K562 (cell line): ENCODE data around the gene EMILIN3. TPM values are rescaled to one million over a fixed set of nuclear protein-coding genes. Genes with fewer than 3 reads are reported as not detected.

Experiments used
- ATAC-seq: fragments of 200-7000 bp; cut with Tn5 transposase; 3 replicates; pipeline ENCODE4 v1.9.1; 2020; ENCODE audit warnings: moderate library complexity
- BruUV-seq: library from RNA; stranded (reverse); fragments of 400-500 nt; replicated peaks from 2 replicates; lab custom pipeline; 2021; lab: Mats Ljungman, UMichigan
- CTCF ChIA-PET: fragments of 300-600 bp; formaldehyde crosslinking; extraction: SDS; loops from one replicate; lab custom pipeline; 2021; ENCODE audit warnings: low intra/inter-chr PET ratio; lab: Yijun Ruan, JAX
- POLR2A ChIA-PET: fragments of 300-600, 350-650 bp; sonication (Branson Sonifier 250); formaldehyde crosslinking; extraction: SDS; loops from one replicate; lab custom pipeline; 2021; ENCODE audit warnings: antibody characterized with exemption, inconsistent platforms; lab: Yijun Ruan, JAX
- DNase-seq, 4 experiments: peaks; one replicate each; pipeline versions ENCODE4 v3.0.0 to v3.0.0-alpha.2; 2011 to 2018; ENCODE audit warnings: low spot score in 3 of 4, mixed read lengths in 3 of 4; ENCODE audit errors: extremely low read depth in 1 of 4
- FAIRE-seq: peaks from 2 replicates; lab custom pipeline; 2011; peaks lifted over from hg19 to GRCh38; lab: Jason Lieb, UNC
- H2AFZ ChIP-seq: 2 replicates; pipeline ENCODE4 v1.6.0; 2011; ENCODE audit warnings: low read depth, low read length, control low read depth, inconsistent platforms
- H3K27ac ChIP-seq: fragments of 200-600 bp; 3 replicates; pipeline ENCODE4 v1.8.0; 2011; ENCODE audit warnings: low read depth, mild to moderate bottlenecking, control low read depth, inconsistent platforms, low read length, moderate library complexity, mixed read lengths; ENCODE audit errors: extremely low read depth
- H3K27me3 ChIP-seq, 2 experiments: fragments of 300-600 bp in 1 of 2; 2 replicates in 1 of 2; 3 replicates in 1 of 2; pipeline versions ENCODE4 v1.6.0 to v1.8.0; 2011; ENCODE audit warnings: inconsistent platforms in 2 of 2, low read length in 2 of 2, mild to moderate bottlenecking in 1 of 2, mixed read lengths in 1 of 2, moderate library complexity in 1 of 2; ENCODE audit not compliant: control insufficient read depth in 2 of 2, insufficient read depth in 2 of 2
- H3K36me3 ChIP-seq: fragments of 300-600 bp; 3 replicates; pipeline ENCODE4 v1.8.0; 2011; ENCODE audit warnings: mild to moderate bottlenecking, low read length, inconsistent platforms; ENCODE audit not compliant: control insufficient read depth, insufficient read depth
- H3K4me1 ChIP-seq, 2 experiments: fragments of 200-600 bp in 1 of 2; replicated peaks in 1 of 2; 2 replicates in 1 of 2; 3 replicates in 1 of 2; pipeline versions ENCODE4 v1.5.1 to v1.8.0; 2011; ENCODE audit warnings: inconsistent platforms in 2 of 2, low read length in 2 of 2, mild to moderate bottlenecking in 1 of 2, mixed read lengths in 1 of 2, moderate library complexity in 1 of 2; ENCODE audit not compliant: control insufficient read depth in 2 of 2, insufficient read depth in 2 of 2
- H3K4me2 ChIP-seq: 2 replicates; pipeline ENCODE4 v1.6.1; 2011; ENCODE audit warnings: low read length, control low read depth, inconsistent platforms, mixed read lengths; ENCODE audit not compliant: insufficient read depth
- H3K4me3 ChIP-seq: fragments of 200-600 bp; sonication (generic), shearing (Covaris generic); 2 replicates; pipeline ENCODE4 v1.5.1; 2016; ENCODE audit warnings: control low read depth, inconsistent platforms
- H3K79me2 ChIP-seq: fragments of 200-600 bp; 3 replicates; pipeline ENCODE4 v1.8.0; 2011; ENCODE audit warnings: low read length, inconsistent platforms; ENCODE audit not compliant: control insufficient read depth, insufficient read depth
- H3K9ac ChIP-seq, 2 experiments: 2 replicates each; pipeline versions ENCODE4 v1.6.0 to v1.6.1; 2011; ENCODE audit warnings: low read depth in 2 of 2, low read length in 2 of 2, control low read depth in 1 of 2, inconsistent platforms in 1 of 2, mild to moderate bottlenecking in 1 of 2, mixed read lengths in 1 of 2; ENCODE audit not compliant: insufficient read depth in 1 of 2
- H3K9me1 ChIP-seq: one replicate; pipeline ENCODE4 v1.6.0; 2011; ENCODE audit warnings: inconsistent platforms, mild to moderate bottlenecking, low read length, moderate library complexity; ENCODE audit not compliant: control insufficient read depth, insufficient read depth
- H3K9me3 ChIP-seq: replicated peaks from 2 replicates; pipeline ENCODE4 v1.5.1; 2011; ENCODE audit warnings: low read depth, low read length, inconsistent platforms; ENCODE audit not compliant: control insufficient read depth, insufficient read depth
- H4K20me1 ChIP-seq: replicated peaks from 2 replicates; pipeline ENCODE4 v1.6.1; 2011; ENCODE audit warnings: low read length, inconsistent platforms, mixed read lengths; ENCODE audit not compliant: control insufficient read depth, insufficient read depth
- BCL6 ChIP-seq: fragments of 250-450 bp; sonication (Bioruptor Pico); IDR thresholded peaks from 2 replicates; pipeline ENCODE4 v1.4.0; 2020
- ETV6 ChIP-seq, 3 experiments: fragments of 150-350 bp in 1 of 3; sonication (generic) in 1 of 3; formaldehyde crosslinking in 1 of 3; IDR thresholded peaks; 2 replicates each; pipeline versions ENCODE4 v1.6.1 to v1.8.0; 2014 to 2022; ENCODE audit warnings: borderline replicate concordance in 2 of 3, low read depth in 2 of 3, antibody characterized with exemption in 1 of 3, low read length in 1 of 3, mild to moderate bottlenecking in 1 of 3, missing genetic modification reagents in 1 of 3
- HIVEP1 ChIP-seq: fragments of 250-450 bp; sonication (Bioruptor Pico); IDR thresholded peaks from 2 replicates; pipeline ENCODE4 v1.4.0; 2020; ENCODE audit warnings: mild to moderate bottlenecking
- LCOR ChIP-seq: sonication (generic); formaldehyde crosslinking; IDR thresholded peaks from 2 replicates; pipeline ENCODE4 v1.8.0; 2022; ENCODE audit warnings: mild to moderate bottlenecking, missing genetic modification reagents
- MTA1 ChIP-seq: fragments of 450-650 bp; IDR thresholded peaks from 2 replicates; pipeline ENCODE4 v1.6.1; 2017; ENCODE audit warnings: borderline replicate concordance
- NBN ChIP-seq: fragments of 450-650 bp; IDR thresholded peaks from 2 replicates; pipeline ENCODE4 v1.6.1; 2016; ENCODE audit warnings: low read depth, mild to moderate bottlenecking
- SIX5 ChIP-seq, 2 experiments: IDR thresholded peaks; 2 replicates each; pipeline ENCODE4 v1.6.1; 2011; ENCODE audit warnings: low read length in 2 of 2, borderline replicate concordance in 1 of 2, low read depth in 1 of 2, mild to moderate bottlenecking in 1 of 2, moderate library complexity in 1 of 2; ENCODE audit not compliant: insufficient read depth in 1 of 2
- SRSF9 ChIP-seq: fragments of 200-400 bp; formaldehyde crosslinking; IDR thresholded peaks from 2 replicates; pipeline ENCODE4 v1.6.1; 2017; ENCODE audit warnings: low read depth, low read length, borderline replicate concordance
- TBP ChIP-seq: optimal IDR thresholded peaks from 2 replicates; pipeline ENCODE3; 2011; ENCODE audit warnings: low read depth, low read length, improper control_type of control experiment
- TFAM ChIP-seq: fragments of 250-450 bp; sonication (Bioruptor Pico); conservative IDR thresholded peaks from 2 replicates; pipeline ENCODE4 v1.5.0; 2021; ENCODE audit warnings: mild to moderate bottlenecking, moderate library complexity
- TFAP4 ChIP-seq: sonication (generic); formaldehyde crosslinking; IDR thresholded peaks from 2 replicates; pipeline ENCODE4 v1.8.0; 2022; ENCODE audit warnings: missing genetic modification reagents, mild to moderate bottlenecking, moderate library complexity, borderline replicate concordance
- TSHZ1 ChIP-seq: fragments of 250-450 bp; sonication (Bioruptor Pico); IDR thresholded peaks from 2 replicates; pipeline ENCODE4 v1.4.0; 2020; ENCODE audit warnings: mild to moderate bottlenecking, moderate library complexity
- ZKSCAN3 ChIP-seq: fragments of 250-450 bp; sonication (Bioruptor Pico); IDR thresholded peaks from 2 replicates; pipeline ENCODE4 v1.4.0; 2020
- WGBS: fragments of 100-300 bp; shearing (Covaris generic); methylation state at CpG from one replicate; pipeline ENCODE4 v1.1.6; 2016; ENCODE audit warnings: low coverage, mixed read lengths; ENCODE audit not compliant: insufficient coverage; ENCODE audit errors: missing lambda C conversion rate; 5-methylcytosine and 5-hydroxymethylcytosine counted together
- in situ Hi-C: fragments of 300-500 bp; cut with MboI; formaldehyde crosslinking; loops from 4 replicates; pipeline ENCODE4 v1.15.0; 2018; ENCODE audit warnings: inconsistent platforms, mixed read lengths
- intact Hi-C: fragments of 100-400 bp; cut with micrococcal nuclease; formaldehyde crosslinking; loops from 2 replicates; pipeline ENCODE4 v1.14.2; 2022
- polyA plus RNA-seq, 8 experiments: library from polyadenylated mRNA; depleted of rRNA in 4 of 8; stranded (reverse) in 5 of 8; unstranded in 3 of 8; fragments of >200 nt; fragmentation: Nextera tagmentation in 2 of 8; fragmentation: Illumina TruSeq in 1 of 8; extraction: Ambion mirVana in 2 of 8; extraction: Trizol in 1 of 8; gene quantifications; 2 replicates each; pipeline versions ENCODE4 v1.2.1 to v1.2.3, GENCODE V29; 2011 to 2014; ENCODE audit warnings: inconsistent platforms in 1 of 8, missing spikeins in 1 of 8
- total RNA-seq, 7 experiments: library from RNA; depleted of rRNA in 6 of 7; stranded (reverse); fragments of >200 nt in 6 of 7; fragmentation: Illumina TruSeq in 2 of 7; extraction: Trizol in 2 of 7; gene quantifications; 2 replicates each; pipeline versions ENCODE4 v1.2.1 to v1.2.3, GENCODE V29; 2011 to 2021; ENCODE audit warnings: low replicate concordance in 1 of 7

Gene EMILIN3
- total and polyA plus RNA-seq, 9 of the 15 experiments (the other 6 are each of a cell fraction or from before 2014, with no cell fraction given): 0.01 to 0.07 TPM; not detected in 7

GRCh38 chr20:41331731-41332130 is 34.9 kb downstream of the EMILIN3 start (continued):
- no peak for TF ChIP-seq LCOR (CRISPR knock-in tag)
- no peak for TF ChIP-seq TFAM (CRISPR knock-in tag)
- no peak for TF ChIP-seq TBP
- no peak for TF ChIP-seq ZKSCAN3 (CRISPR knock-in tag)

GRCh38 chr20:41330941-41331340 is 35.7 kb downstream of the EMILIN3 start:
- 33% methylated on average over 1 of the region's 1 CpG for WGBS
- no peaks in the 10 kb centered on the region for H3K9me1 ChIP-seq
- ATAC-seq (no peak; the same call in 2 of the 3 replicates), FAIRE-seq (no peak)
- H4K20me1 ChIP-seq: no peaks in the 10 kb centered on the region
- TF ChIP-seq SIX5 (IDR thresholded peaks at IDR 0.05; ENCODE audit: borderline replicate concordance in 1 of 2, insufficient read depth in 1 of 2, low read depth in 1 of 2, low read length in 2 of 2) (no peak), MTA1 (no peak), TSHZ1 (CRISPR knock-in tag) (no peak), NBN (no peak), TFAP4 (CRISPR knock-in tag) (no peak), ETV6 (IDR thresholded peaks at IDR 0.05; ENCODE audit: borderline replicate concordance in 1 of 2, low read depth in 2 of 2, low read length in 1 of 2) (no peak), ETV6 (CRISPR knock-in tag; IDR thresholded peaks at IDR 0.05; ENCODE audit: borderline replicate concordance) (no peak), BCL6 (CRISPR knock-in tag) (no peak), HIVEP1 (no peak), SRSF9 (no peak)
- TF ChIP-seq, all 486 proteins: peak for 0
- in situ Hi-C loops: no loop called here
- no peak for DNase-seq
- no TSS peak for BruUV-seq
- H3K4me3 ChIP-seq: no peak overlapping the region
- H3K4me1 ChIP-seq: peaks cover 3 to 12% of the 10 kb centered on the region in 2 experiments; a peak in 2 of 5 replicates
- no peaks in the 10 kb centered on the region for H3K9me3 ChIP-seq
- H3K4me2 ChIP-seq: no peak overlapping the region
- intact Hi-C loops: no loop called here
- H3K36me3 ChIP-seq: no peaks in the 10 kb centered on the region
- H3K9ac ChIP-seq: no peak overlapping the region
- H3K27ac ChIP-seq: no peak overlapping the region
- H3K27me3 ChIP-seq: peaks cover 0 to 10% of the 10 kb centered on the region in 2 experiments; a peak in 2 of 5 replicates
- ChIA-PET CTCF (no interaction called here), POLR2A (interaction anchor here (0.6 kb wide), 1 partner anchor 105 kb away, joined by 4 read pairs; no protein-coding TSS in a partner anchor)
- H3K79me2 ChIP-seq: no peaks in the 10 kb centered on the region
- no peak overlapping the region for H2AFZ ChIP-seq
